Measurements from ENCODE around the gene PTPRK. TPM values are rescaled to one million over a fixed set of nuclear protein-coding genes. Genes with fewer than 3 reads are reported as not detected.

PTPRK gene
- polyA plus RNA-seq, 1 donor (not counting 4 experiments of a cell fraction or from before 2014, with no cell fraction given): 52.7 TPM

- no peak for TF ChIP-seq EZH2 (IDR thresholded peaks at IDR 0.05; ENCODE audit: low read length)
- TF ChIP-seq CTCF (optimal IDR thresholded peaks at IDR 0.05 in 1 of 3, IDR thresholded peaks at IDR 0.05 in 1 of 3, conservative IDR thresholded peaks at IDR 0.05 in 1 of 3; ENCODE audit: extremely low read depth in 1 of 3, insufficient read depth in 2 of 3, low read length in 3 of 3): no peak
- no peaks in the 10 kb centered on the region for H3K36me3 ChIP-seq (ENCODE audit: control insufficient read depth in 2 of 2, extremely low read depth in 1 of 2, insufficient read depth in 2 of 2, low read length in 2 of 2)
- no peak for DNase-seq (ENCODE audit: low read depth, low spot score)
- no peak overlapping the region for H3K9ac ChIP-seq (ENCODE audit: control insufficient read depth, extremely low read depth, insufficient read depth, low read length)
- no peak overlapping the region for H3K4me2 ChIP-seq (ENCODE audit: control insufficient read depth, extremely low read depth, insufficient read depth, low read depth, low read length)
- no peak overlapping the region for H3K27ac ChIP-seq (ENCODE audit: control insufficient read depth, insufficient read depth, low read length)
- H3K9me1 ChIP-seq (ENCODE audit: control insufficient read depth, extremely low read depth, insufficient read depth, low read length): no peaks in the 10 kb centered on the region
- dilution Hi-C loops (cut with MboI; ENCODE audit: extremely low pct_ligation_motif_present, low sequenced_read_pairs): no loop called here
- no peaks in the 10 kb centered on the region for H3K4me1 ChIP-seq (ENCODE audit: control insufficient read depth, extremely low read depth, insufficient read depth, low read length)
- peaks cover 2% of the 10 kb centered on the region for H4K20me1 ChIP-seq (ENCODE audit: control insufficient read depth, extremely low read depth, insufficient read depth, low read length)
- H2AFZ ChIP-seq (ENCODE audit: control insufficient read depth, low read length): no peak overlapping the region
- H3K4me3 ChIP-seq (ENCODE audit: control insufficient read depth in 2 of 3, extremely low read depth in 1 of 3, insufficient read depth in 2 of 3, low read depth in 1 of 3, low read length in 3 of 3): no peak overlapping the region
- peaks cover 54% of the 10 kb centered on the region for H3K79me2 ChIP-seq (ENCODE audit: control insufficient read depth, insufficient read depth, low read length)
- H3K9me3 ChIP-seq (ENCODE audit: control insufficient read depth, low read depth, low read length): no peaks in the 10 kb centered on the region
- H3K27me3 ChIP-seq (ENCODE audit: control insufficient read depth, extremely low read depth, insufficient read depth, low read length): no peaks in the 10 kb centered on the region
- FAIRE-seq: no peak
Observed at GRCh38 chr6:128333581-128334223, 186.7 kb downstream of the PTPRK start.

- Histone ChIP-seq H3K4me2 (ENCODE audit: control insufficient read depth, extremely low read depth, insufficient read depth, low read depth, low read length) (no peak overlapping the region), H3K79me2 (ENCODE audit: control insufficient read depth, insufficient read depth, low read length) (peaks cover 59% of the 10 kb centered on the region), H3K4me3 (ENCODE audit: control insufficient read depth in 2 of 3, extremely low read depth in 1 of 3, insufficient read depth in 2 of 3, low read depth in 1 of 3, low read length in 3 of 3) (no peak overlapping the region), H3K27ac (ENCODE audit: control insufficient read depth, insufficient read depth, low read length) (no peak overlapping the region), H2AFZ (ENCODE audit: control insufficient read depth, low read length) (no peak overlapping the region), H3K4me1 (ENCODE audit: control insufficient read depth, extremely low read depth, insufficient read depth, low read length) (no peaks in the 10 kb centered on the region), H3K9me3 (ENCODE audit: control insufficient read depth, low read depth, low read length) (no peaks in the 10 kb centered on the region), H3K27me3 (ENCODE audit: control insufficient read depth, extremely low read depth, insufficient read depth, low read length) (no peaks in the 10 kb centered on the region), H4K20me1 (ENCODE audit: control insufficient read depth, extremely low read depth, insufficient read depth, low read length) (peaks cover 5% of the 10 kb centered on the region), H3K9me1 (ENCODE audit: control insufficient read depth, extremely low read depth, insufficient read depth, low read length) (no peaks in the 10 kb centered on the region), H3K36me3 (ENCODE audit: control insufficient read depth in 2 of 2, extremely low read depth in 1 of 2, insufficient read depth in 2 of 2, low read length in 2 of 2) (peaks cover 0 to 1% of the 10 kb centered on the region in 2 experiments), H3K9ac (ENCODE audit: control insufficient read depth, extremely low read depth, insufficient read depth, low read length) (no peak overlapping the region)
- TF ChIP-seq CTCF (optimal IDR thresholded peaks at IDR 0.05 in 1 of 3, IDR thresholded peaks at IDR 0.05 in 1 of 3, conservative IDR thresholded peaks at IDR 0.05 in 1 of 3; ENCODE audit: extremely low read depth in 1 of 3, insufficient read depth in 2 of 3, low read length in 3 of 3) (peak; percentile 31 to 59 (median 39)), EZH2 (IDR thresholded peaks at IDR 0.05; ENCODE audit: low read length) (no peak)
- dilution Hi-C loops (cut with MboI; ENCODE audit: extremely low pct_ligation_motif_present, low sequenced_read_pairs): no loop called here
- peak; percentile 89 for FAIRE-seq
- DNase-seq (ENCODE audit: low read depth, low spot score): no peak
Observed at GRCh38 chr6:128327890-128328289, 192.5 kb downstream of the PTPRK start.

Measured in keratinocyte (primary cell).